HG02759 (cell line): ENCODE measurements around the gene SLC25A1.
A peak's percentile ranks its signal among the peaks of the same experiment; 100 is the strongest.

ENCODE experiments used
- ATAC-seq: cut with Tn5 transposase; IDR thresholded peaks from one replicate; pipeline ENCODE4 v1.9.1; 2021; ENCODE audit warnings: mild to moderate bottlenecking, moderate library complexity; ENCODE audit not compliant: unreplicated experiment

Gene SLC25A1

GRCh38 chr22:19178657-19179496 is at the start of gene SLC25A1:
Gene SLC25A1, minus strand, starts transcription at chr22:19178736. Its CDS starts 63 bp downstream, at chr22:19178673.
- peak; percentile 71 for ATAC-seq

DNA sequence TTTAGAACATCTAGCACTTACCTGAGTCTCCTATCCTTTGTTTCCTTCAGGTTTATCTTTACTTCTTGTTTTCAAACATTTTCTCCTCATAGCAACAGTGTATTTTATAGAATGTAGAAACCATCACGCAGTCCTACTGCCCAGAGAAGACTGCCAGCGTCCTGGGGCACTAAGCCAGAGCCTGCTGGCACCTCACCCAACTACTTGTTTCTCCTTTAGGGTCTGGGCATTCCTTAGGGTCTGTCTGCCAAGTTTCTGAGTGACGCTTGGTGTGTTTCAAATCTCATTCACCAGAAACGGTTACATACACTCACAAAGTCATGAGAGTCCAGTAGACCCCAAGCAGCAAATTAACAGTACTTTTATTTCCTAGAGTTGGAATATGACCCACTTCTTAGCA is 49.6 kb upstream of the SLC25A1 start:
- ATAC-seq: no peak

DNA sequence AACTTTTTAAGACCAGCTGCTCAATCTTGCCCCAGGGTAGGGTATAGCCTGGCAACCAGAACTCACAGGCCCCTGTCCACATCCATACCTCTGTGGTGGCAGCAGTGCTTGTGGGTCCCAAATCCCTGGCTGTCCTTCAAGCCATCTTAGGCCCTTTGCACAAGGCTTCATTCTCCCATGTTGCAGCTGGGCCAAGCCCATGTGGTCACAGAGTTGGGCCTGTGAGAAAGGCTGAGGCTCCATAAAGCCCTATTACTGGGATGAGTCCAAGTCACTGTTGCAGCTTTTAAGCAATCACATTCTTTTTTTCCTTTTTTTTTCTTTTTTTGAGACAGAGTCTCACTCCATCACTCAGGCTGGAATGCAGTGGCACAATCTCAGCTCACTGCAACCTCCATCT is 47.9 kb upstream of the SLC25A1 start:
- ATAC-seq: no peak

- no peak for ATAC-seq
Observed at GRCh38 chr22:19225560-19225959, 47.0 kb upstream of the SLC25A1 start.

DNA sequence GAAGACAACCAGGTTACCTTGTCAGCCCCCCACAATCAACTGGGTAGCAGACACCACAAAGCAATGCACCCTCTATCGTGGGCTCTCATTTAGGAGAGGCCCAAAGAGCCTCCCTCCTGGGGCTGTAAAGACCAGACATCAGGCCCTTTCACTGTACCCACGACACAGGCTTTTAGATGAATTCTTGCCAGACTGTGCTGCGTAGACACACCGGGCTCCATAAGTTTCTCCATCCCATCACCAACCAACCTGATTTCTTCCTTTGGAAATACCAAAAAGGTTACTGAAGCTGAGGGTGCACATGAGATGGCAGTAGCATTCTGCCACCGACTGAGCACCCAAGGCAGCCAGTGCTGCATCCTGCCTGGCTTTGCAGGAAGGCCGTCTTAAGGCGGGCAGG is 46.4 kb upstream of the SLC25A1 start:
- ATAC-seq: no peak

- ATAC-seq: no peak
Observed at GRCh38 chr22:19224557-19224956, 46.0 kb upstream of the SLC25A1 start.

- no peak for ATAC-seq
Observed at GRCh38 chr22:19223617-19224016, 45.1 kb upstream of the SLC25A1 start.

DNA sequence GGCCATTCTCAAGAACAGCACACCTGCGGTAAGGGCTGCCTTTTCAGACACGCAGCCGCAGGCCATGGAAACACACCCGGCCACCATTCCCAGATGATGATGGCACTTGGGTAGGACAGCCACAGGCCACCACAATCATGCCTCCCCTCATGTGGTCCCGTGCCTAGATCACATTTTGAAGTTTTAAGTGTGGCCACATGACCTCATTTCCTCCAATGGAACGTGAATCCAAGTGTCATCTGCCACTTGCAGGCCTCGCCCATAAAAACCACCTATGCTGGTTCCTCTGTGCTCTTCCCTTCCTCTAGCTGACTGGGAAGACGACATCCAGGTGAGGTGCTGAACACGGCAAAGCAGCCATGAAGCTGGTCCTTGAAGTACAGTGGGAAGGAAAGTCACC is 44.6 kb upstream of the SLC25A1 start:
- ATAC-seq: no peak

- ATAC-seq: no peak
Observed at GRCh38 chr22:19222242-19223005, 43.9 kb upstream of the SLC25A1 start.

DNA sequence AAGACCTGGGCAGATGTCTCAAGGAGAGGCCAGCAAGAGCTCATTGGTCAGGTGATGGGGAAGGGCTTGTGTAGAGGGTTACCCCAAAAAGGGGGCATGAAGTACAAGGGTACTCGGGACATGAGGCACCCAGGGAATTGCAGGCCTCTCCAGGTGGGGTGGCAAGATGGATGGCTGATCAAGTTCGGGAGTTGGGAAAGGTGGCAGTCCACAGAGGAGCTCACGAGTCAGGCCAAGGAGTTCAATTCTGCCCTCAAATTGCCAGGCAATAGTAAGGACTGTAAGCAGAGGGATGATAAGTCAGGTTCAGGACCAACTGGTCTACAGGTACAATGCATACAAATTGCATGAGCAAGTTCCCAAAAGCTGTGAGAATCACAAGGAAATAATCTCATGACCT is 42.3 kb upstream of the SLC25A1 start:
- ATAC-seq: no peak

DNA sequence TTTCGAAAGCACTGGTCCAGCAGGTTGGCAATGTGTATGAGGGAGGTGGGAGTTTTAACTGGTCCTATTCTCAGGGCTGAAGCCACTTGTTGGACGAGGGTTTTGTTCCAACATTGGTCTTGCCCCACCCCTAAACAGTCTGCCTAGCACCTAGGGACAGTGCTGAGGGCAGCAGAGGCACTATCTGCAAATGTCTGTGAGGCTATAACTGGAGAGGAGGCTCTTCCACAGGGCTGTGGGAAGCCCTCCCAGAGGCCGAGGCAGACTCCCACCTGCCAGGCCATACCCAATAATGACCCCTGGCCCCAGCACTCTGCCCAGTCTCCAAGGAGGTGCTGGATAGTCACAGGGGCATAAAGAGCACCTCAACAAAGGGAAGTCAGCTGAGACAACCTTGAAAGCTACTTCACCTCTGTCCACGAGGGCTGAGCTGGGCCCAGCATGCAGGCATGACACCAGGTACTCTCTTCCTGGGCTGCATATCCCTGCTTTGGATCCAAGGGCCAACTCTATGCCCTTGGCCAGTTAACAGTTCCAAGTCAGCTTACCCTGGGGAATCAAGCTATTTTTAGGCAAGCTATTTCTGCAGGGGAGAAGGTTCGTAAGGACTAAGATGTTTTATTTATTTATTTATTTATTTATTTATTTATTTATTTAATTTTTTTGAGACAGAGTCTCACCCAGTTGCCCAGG is 40.2 kb upstream of the SLC25A1 start:
- ATAC-seq: no peak

GRCh38 chr22:19216579-19216978 is 38.0 kb upstream of the SLC25A1 start:
- ATAC-seq: no peak

DNA sequence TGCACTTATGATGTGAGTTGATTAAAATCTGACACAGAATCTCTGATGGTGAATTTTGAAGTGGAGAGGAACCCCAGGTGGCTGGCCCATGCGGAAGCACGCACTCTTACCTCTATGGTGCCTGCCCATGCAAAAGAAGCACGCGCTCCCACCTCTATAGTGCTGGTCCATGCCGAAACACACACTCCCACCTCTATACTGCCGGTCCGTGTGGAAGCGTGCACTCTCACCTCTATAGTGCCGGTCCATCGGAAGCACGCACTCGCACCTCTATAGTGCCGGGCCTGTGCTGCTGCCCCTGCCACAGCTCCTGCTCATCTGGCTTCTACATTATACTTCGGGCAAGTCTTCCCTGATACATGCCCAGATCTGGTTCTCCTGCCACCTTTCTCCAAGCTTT is 36.8 kb upstream of the SLC25A1 start:
- no peak for ATAC-seq

GRCh38 chr22:19214078-19214473 is 35.5 kb upstream of the SLC25A1 start:
- ATAC-seq: no peak

DNA sequence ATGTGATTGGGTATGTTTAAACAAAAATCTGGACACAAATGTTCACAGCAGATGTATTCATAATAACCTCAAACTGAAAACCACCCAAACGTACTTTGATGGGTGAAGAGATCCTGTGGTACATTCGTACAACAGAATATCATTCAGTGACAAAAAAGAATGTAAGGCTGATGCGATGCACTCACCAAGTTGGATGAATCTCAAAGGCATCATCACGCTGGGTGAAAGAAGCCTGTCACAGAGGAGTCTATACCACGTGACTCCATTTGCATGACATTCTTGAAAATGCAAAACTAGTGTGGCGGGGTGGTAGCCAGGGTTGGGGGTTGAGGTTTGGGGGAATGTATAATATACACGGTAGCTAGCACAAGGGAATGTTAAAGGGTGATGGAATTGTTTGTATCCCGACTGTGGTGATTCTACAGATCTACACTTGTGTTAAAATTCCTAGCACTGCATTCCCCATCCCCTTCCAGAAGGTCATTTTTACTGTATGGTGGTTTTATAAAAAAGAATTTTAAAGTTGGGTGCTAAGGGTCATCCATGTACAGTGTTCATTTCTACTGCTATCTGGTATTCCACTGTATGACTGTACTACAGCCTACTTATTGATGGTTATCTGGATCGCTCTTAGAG is 35.0 kb upstream of the SLC25A1 start:
- ATAC-seq: no peak

GRCh38 chr22:19213001-19213400 is 34.5 kb upstream of the SLC25A1 start:
- no peak for ATAC-seq

- no peak for ATAC-seq
Observed at GRCh38 chr22:19212302-19212870, 33.9 kb upstream of the SLC25A1 start.

GRCh38 chr22:19210188-19210587 is 31.7 kb upstream of the SLC25A1 start:
- no peak for ATAC-seq

DNA sequence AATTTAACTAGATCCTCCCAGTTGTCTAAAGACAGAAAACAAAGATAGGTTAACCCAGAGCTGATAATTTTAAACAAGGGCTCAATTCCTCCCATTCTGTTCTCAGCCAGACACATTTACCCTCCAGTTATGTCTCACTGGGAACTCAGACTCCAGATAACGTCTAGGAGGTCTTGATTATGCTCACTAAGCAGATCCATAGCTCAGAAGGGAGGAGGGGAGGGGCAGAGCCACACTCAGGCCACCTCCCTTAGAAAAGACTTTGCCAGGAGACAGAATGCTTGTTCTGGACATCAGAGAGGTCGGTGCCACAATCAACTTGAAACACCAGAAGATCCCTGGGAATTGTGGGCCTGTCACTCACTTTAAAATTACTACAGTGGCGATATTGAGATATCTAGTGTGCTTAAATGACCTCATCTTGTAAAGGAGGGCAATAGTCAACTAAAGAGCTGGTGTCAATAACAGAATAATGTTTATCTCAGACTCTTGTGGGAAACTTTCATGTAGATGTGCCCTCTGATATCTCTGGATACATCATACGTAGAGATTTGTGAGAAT is 29.8 kb upstream of the SLC25A1 start:
- ATAC-seq: no peak

DNA sequence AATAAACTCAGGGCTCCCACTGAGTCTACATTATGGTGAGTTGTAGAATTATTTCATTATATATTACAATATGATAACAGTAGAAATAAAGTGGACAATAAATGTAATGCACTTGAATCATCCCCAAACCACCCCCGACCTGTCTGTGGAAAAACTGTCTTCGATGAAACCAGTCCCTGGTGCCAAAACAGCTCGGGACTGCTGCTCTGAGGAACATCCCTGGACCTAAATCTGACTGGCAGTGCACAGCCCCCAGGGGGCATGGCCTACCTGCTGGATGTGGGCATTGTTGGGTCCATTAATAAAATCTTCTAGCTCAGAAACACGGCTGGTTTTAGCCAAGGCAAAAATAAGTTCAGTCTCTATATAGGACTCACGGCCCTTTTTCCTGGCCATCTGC is 29.3 kb upstream of the SLC25A1 start:
- no peak for ATAC-seq
